Mesenchymal stem cell (in vitro differentiated cells and primary cell): Measurements from ENCODE around the gene GLT6D1.
"Not testable (repeated sequence)": the region's sequence is repeated elsewhere in the genome, so short reads cannot be mapped to it uniquely, and the experiment has no call there.

Source experiments
- DNase-seq: peaks from one replicate; pipeline ENCODE4 v3.0.0-alpha.2; 2013
- H2AFZ ChIP-seq: one replicate; pipeline ENCODE4 v1.6.1; 2013; ENCODE audit warnings: low read depth, mild to moderate bottlenecking, control low read depth, inconsistent platforms, low read length, moderate library complexity
- H2AK5ac ChIP-seq: 2 replicates; pipeline ENCODE4 v1.6.1; 2013; ENCODE audit warnings: low read length, moderate library complexity, mild to moderate bottlenecking, inconsistent platforms; ENCODE audit not compliant: severe bottlenecking
- H2BK120ac ChIP-seq: one replicate; pipeline ENCODE4 v1.6.1; 2013; ENCODE audit warnings: low read depth, mild to moderate bottlenecking, inconsistent platforms, low read length, moderate library complexity
- H2BK12ac ChIP-seq, 2 experiments: one replicate each; pipeline ENCODE4 v1.6.1; 2013; ENCODE audit warnings: inconsistent platforms in 2 of 2, low read length in 2 of 2, mild to moderate bottlenecking in 2 of 2, moderate library complexity in 2 of 2, control low read depth in 1 of 2
- H2BK15ac ChIP-seq: one replicate; pipeline ENCODE4 v1.6.1; 2013; ENCODE audit warnings: mild to moderate bottlenecking, low read depth, inconsistent platforms; ENCODE audit not compliant: poor library complexity, severe bottlenecking
- H2BK5ac ChIP-seq: 2 replicates; pipeline ENCODE4 v1.6.1; 2013; ENCODE audit warnings: low read depth, mild to moderate bottlenecking, low read length, control low read depth, inconsistent platforms; ENCODE audit not compliant: poor library complexity, severe bottlenecking
- H3K14ac ChIP-seq, 2 experiments: one replicate each; pipeline ENCODE4 v1.6.1; 2013; ENCODE audit warnings: inconsistent platforms in 2 of 2, low read length in 2 of 2, control low read depth in 1 of 2, mild to moderate bottlenecking in 1 of 2, moderate library complexity in 1 of 2
- H3K18ac ChIP-seq, 2 experiments: one replicate each; pipeline ENCODE4 v1.6.1; 2013; ENCODE audit warnings: inconsistent platforms in 2 of 2, low read length in 2 of 2, control low read depth in 1 of 2, low read depth in 1 of 2, mild to moderate bottlenecking in 1 of 2
- H3K23ac ChIP-seq, 2 experiments: one replicate each; pipeline ENCODE4 v1.6.1; 2013; ENCODE audit warnings: inconsistent platforms in 2 of 2, low read length in 2 of 2, mild to moderate bottlenecking in 2 of 2, moderate library complexity in 2 of 2, control low read depth in 1 of 2
- H3K27ac ChIP-seq: 2 replicates; pipeline ENCODE4 v1.5.1; 2013; ENCODE audit warnings: mild to moderate bottlenecking, moderate library complexity, low read length, control low read depth, inconsistent platforms; ENCODE audit not compliant: poor library complexity, severe bottlenecking
- H3K27me3 ChIP-seq, 2 experiments: 2 replicates each; pipeline versions ENCODE4 v1.6.1 to v1.7.0; 2013; ENCODE audit warnings: low read length in 2 of 2, mild to moderate bottlenecking in 2 of 2, moderate library complexity in 2 of 2, control low read depth in 1 of 2, inconsistent platforms in 1 of 2; ENCODE audit not compliant: control insufficient read depth in 1 of 2, insufficient read depth in 1 of 2
- H3K36me3 ChIP-seq, 2 experiments: 2 replicates each; pipeline versions ENCODE4 v1.6.1 to v1.7.0; 2013; ENCODE audit warnings: low read length in 2 of 2, control low read depth in 1 of 2, inconsistent platforms in 1 of 2, low read depth in 1 of 2, mild to moderate bottlenecking in 1 of 2; ENCODE audit not compliant: insufficient read depth in 2 of 2, control insufficient read depth in 1 of 2
- H3K4ac ChIP-seq, 2 experiments: one replicate each; pipeline ENCODE4 v1.6.1; 2013; ENCODE audit warnings: inconsistent platforms in 2 of 2, low read length in 2 of 2, mild to moderate bottlenecking in 2 of 2, moderate library complexity in 2 of 2, control low read depth in 1 of 2, low read depth in 1 of 2
- H3K4me1 ChIP-seq: 2 replicates; pipeline ENCODE4 v1.6.1; 2013; ENCODE audit warnings: low read depth, low read length, control low read depth; ENCODE audit not compliant: control insufficient read depth, insufficient read depth
- H3K4me2 ChIP-seq: 2 replicates; pipeline ENCODE4 v1.6.1; 2013; ENCODE audit warnings: low read length, mild to moderate bottlenecking, inconsistent platforms; ENCODE audit not compliant: poor library complexity, severe bottlenecking
- H3K4me3 ChIP-seq, 2 experiments: 2 replicates each; pipeline versions ENCODE4 v1.5.1 to v1.7.0; 2013; ENCODE audit warnings: low read length in 2 of 2, mild to moderate bottlenecking in 2 of 2, control low read depth in 1 of 2, low read depth in 1 of 2; ENCODE audit not compliant: insufficient read depth in 1 of 2
- H3K79me1 ChIP-seq: replicated peaks from 2 replicates; pipeline ENCODE4 v1.6.1; 2013; ENCODE audit warnings: mild to moderate bottlenecking, control low read depth, low read length, inconsistent platforms; ENCODE audit not compliant: poor library complexity, severe bottlenecking
- H3K9ac ChIP-seq: 2 replicates; pipeline ENCODE4 v1.7.0; 2013; ENCODE audit warnings: mild to moderate bottlenecking, low read length, moderate library complexity
- H3K9me3 ChIP-seq: 2 replicates; pipeline ENCODE4 v1.7.0; 2013; ENCODE audit warnings: mild to moderate bottlenecking, low read length; ENCODE audit not compliant: control insufficient read depth
- H4K8ac ChIP-seq: one replicate; pipeline ENCODE4 v1.6.1; 2013; ENCODE audit warnings: inconsistent platforms, mild to moderate bottlenecking, low read length, moderate library complexity
- H4K91ac ChIP-seq: one replicate; pipeline ENCODE4 v1.6.1; 2013; ENCODE audit warnings: mild to moderate bottlenecking, low read length, inconsistent platforms
- WGBS: methylation state at CpG from one replicate; pipeline ENCODE4 v1.1.7; 2013; ENCODE audit warnings: mixed read lengths; 5-methylcytosine and 5-hydroxymethylcytosine counted together

The GLT6D1 gene

DNA sequence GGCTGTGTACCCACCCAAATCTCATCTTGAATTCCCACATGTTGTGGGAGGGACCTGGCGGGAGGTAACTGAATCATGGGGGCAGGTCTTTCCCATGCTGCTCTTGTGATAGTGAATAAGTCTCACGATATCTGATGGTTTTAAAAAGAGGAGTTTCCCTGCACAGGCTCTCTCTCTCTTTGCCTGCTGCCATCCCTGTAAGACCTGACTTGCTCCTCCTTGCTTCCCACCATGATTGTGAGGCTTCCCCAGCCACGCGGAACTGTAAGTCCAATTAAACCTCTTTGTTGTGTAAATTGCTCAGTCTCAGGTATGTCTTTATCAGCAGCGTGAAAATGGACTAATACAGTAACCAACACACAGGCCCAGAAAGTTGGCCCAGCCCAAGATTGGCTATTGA is 29.7 kb upstream of the GLT6D1 start:
- DNase-seq, H3K27me3 ChIP-seq, H3K23ac ChIP-seq, H2AFZ ChIP-seq, H3K36me3 ChIP-seq, H3K79me1 ChIP-seq, H3K9ac ChIP-seq, H3K4me3 ChIP-seq, H2BK5ac ChIP-seq, H3K4ac ChIP-seq, H2BK15ac ChIP-seq, H2AK5ac ChIP-seq, H4K91ac ChIP-seq, H2BK12ac ChIP-seq, H3K9me3 ChIP-seq, H4K8ac ChIP-seq, H3K4me2 ChIP-seq, H3K14ac ChIP-seq, H3K18ac ChIP-seq, H2BK120ac ChIP-seq, H3K4me1 ChIP-seq, H3K27ac ChIP-seq: not testable (repeated sequence)
- WGBS, result 71% methylated on average over 5 of the region's 5 CpGs

- Histone ChIP-seq H2AFZ (no peak overlapping the region), H3K4ac (no peak overlapping the region), H2BK12ac (no peak overlapping the region), H2BK5ac (no peak overlapping the region), H3K4me1 (no peaks in the 10 kb centered on the region), H3K9me3 (no peaks in the 10 kb centered on the region), H3K36me3 (no peaks in the 10 kb centered on the region), H4K8ac (no peak overlapping the region), H3K23ac (no peak overlapping the region), H3K4me2 (no peak overlapping the region), H3K27ac (no peak overlapping the region), H2AK5ac (no peak overlapping the region), H3K9ac (no peak overlapping the region), H4K91ac (no peak overlapping the region), H3K27me3 (peaks cover 0 to 10% of the 10 kb centered on the region in 2 experiments), H3K18ac (no peak overlapping the region), H2BK15ac (no peak overlapping the region), H3K79me1 (no peaks in the 10 kb centered on the region), H3K14ac (no peak overlapping the region), H3K4me3 (no peak overlapping the region), H2BK120ac (no peak overlapping the region)
- 88% methylated on average over 9 of the region's 9 CpGs for WGBS
- DNase-seq, result no peak
Observed at GRCh38 chr9:135667463-135668001, 28.2 kb upstream of the GLT6D1 start.

DNA sequence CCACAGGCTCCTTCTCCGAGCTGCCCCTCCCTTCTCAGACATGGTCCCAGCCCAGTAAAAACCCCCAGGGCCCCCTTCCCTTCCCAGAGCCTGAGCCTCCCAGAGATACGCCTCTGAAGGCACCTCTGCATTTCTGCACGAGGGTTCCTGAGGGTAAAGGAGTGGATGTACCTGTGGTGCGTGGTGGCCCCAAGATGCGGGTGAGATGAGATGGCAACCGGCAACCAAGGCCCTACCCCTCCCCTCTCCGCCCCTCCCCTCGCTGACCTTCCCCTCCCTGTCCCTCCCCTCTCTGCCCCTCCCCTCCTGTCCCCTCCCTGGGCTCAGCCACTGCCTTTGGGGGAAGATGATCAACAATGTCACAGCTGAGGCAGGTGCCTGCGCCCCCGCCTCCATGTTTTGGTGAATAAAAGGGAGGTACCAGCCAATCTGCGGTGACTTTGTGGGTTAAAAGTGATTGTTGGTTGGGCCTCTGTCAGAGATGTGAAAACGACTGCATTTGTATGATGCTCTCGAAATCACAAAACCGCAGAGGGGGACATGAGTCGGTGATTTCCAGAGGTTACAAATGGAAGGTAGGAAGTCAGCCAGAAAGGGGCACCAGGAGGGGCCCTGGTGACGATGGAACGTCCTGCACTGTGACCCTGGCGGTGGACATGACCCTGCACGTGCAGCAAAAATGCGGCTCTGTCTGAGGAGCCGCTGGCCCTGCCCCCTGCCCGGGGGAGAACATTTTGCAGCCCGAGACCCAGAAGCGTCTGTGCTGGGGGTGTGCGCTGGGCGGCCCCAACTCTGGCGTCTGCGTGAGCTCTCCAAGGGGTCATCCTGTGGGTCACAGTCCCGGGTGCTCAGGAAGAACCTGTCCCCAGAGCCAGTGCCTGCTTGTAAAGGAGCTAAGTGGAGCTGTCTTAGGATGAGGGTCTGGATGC is 27.5 kb upstream of the GLT6D1 start:
- no peak overlapping the region for H3K14ac ChIP-seq
- H2BK15ac ChIP-seq, result no peak overlapping the region
- H4K91ac ChIP-seq, result no peak overlapping the region
- H3K27ac ChIP-seq, result no peak overlapping the region
- no peak overlapping the region for H3K23ac ChIP-seq
- no peak overlapping the region for H2AK5ac ChIP-seq
- no peaks in the 10 kb centered on the region for H3K79me1 ChIP-seq
- no peak overlapping the region for H3K4me2 ChIP-seq
- 76% methylated on average over 22 of the region's 29 CpGs for WGBS
- H3K4ac ChIP-seq, result no peak overlapping the region
- no peak for DNase-seq
- H3K4me3 ChIP-seq, result no peak overlapping the region
- H2BK5ac ChIP-seq, result no peak overlapping the region
- H3K9ac ChIP-seq, result no peak overlapping the region
- no peak overlapping the region for H3K18ac ChIP-seq
- H2AFZ ChIP-seq, result no peak overlapping the region
- no peak overlapping the region for H4K8ac ChIP-seq
- no peak overlapping the region for H2BK12ac ChIP-seq
- H3K27me3 ChIP-seq, result peaks cover 0 to 4% of the 10 kb centered on the region in 2 experiments
- no peaks in the 10 kb centered on the region for H3K9me3 ChIP-seq
- H3K4me1 ChIP-seq, result no peaks in the 10 kb centered on the region
- H2BK120ac ChIP-seq, result no peak overlapping the region
- no peaks in the 10 kb centered on the region for H3K36me3 ChIP-seq

DNA sequence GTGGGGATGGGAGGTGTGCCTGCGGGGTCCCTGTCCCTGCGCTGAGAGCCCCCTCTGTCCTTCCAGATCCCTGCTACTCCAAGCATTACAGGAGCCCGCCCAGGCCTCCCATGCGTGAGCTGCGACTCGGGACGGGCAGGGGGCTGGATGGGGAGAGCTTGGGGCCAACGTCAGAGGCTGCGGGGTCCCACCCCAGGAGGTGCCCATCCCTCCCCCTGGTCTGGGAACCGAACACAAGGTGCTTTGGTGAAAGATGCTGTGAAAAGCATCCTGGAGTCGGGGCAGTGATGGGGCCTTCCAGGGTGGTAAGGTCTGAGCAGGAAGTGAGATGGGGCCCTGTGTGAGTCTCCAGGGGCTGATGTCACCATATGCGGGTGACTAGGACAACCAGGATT is 26.5 kb upstream of the GLT6D1 start:
- Histone ChIP-seq H2AFZ (no peak overlapping the region), H3K4me3 (no peak overlapping the region), H3K4me1 (no peaks in the 10 kb centered on the region), H2BK12ac (no peak overlapping the region), H2BK5ac (no peak overlapping the region), H2BK15ac (no peak overlapping the region), H2AK5ac (no peak overlapping the region), H3K4me2 (no peak overlapping the region), H4K8ac (no peak overlapping the region), H3K4ac (no peak overlapping the region), H3K9ac (no peak overlapping the region), H3K14ac (no peak overlapping the region), H3K18ac (no peak overlapping the region), H3K27me3 (peaks cover 0 to 3% of the 10 kb centered on the region in 2 experiments), H3K9me3 (no peaks in the 10 kb centered on the region), H3K36me3 (no peaks in the 10 kb centered on the region), H3K27ac (no peak overlapping the region), H2BK120ac (no peak overlapping the region), H3K79me1 (no peaks in the 10 kb centered on the region), H4K91ac (no peak overlapping the region), H3K23ac (no peak overlapping the region)
- WGBS, result 86% methylated on average over 12 of the region's 12 CpGs
- DNase-seq, result no peak
